Endothelial cell (in vitro differentiated cells): Measurements from ENCODE around the gene TSSK6. TPM values are rescaled to one million over a fixed set of nuclear protein-coding genes. Genes with fewer than 3 reads are reported as not detected.
A peak's percentile ranks its signal among the peaks of the same experiment; 100 is the strongest.

ENCODE experiments used
- DNase-seq: peaks from one replicate; pipeline ENCODE4 v3.0.0; 2021; ENCODE audit warnings: low spot score
- H3K27ac Mint-ChIP-seq: one replicate; pipeline ENCODE4 v1.8.0; 2021; ENCODE audit warnings: mixed read lengths, inconsistent platforms; ENCODE audit not compliant: unreplicated experiment
- H3K27me3 Mint-ChIP-seq: one replicate; pipeline ENCODE4 v1.8.0; 2021; ENCODE audit warnings: mild to moderate bottlenecking, moderate library complexity, mixed read lengths, inconsistent platforms; ENCODE audit not compliant: unreplicated experiment
- H3K36me3 Mint-ChIP-seq: one replicate; pipeline ENCODE4 v1.8.0; 2021; ENCODE audit warnings: mild to moderate bottlenecking, low read depth, mixed read lengths, inconsistent platforms; ENCODE audit not compliant: unreplicated experiment
- H3K4me1 Mint-ChIP-seq: one replicate; pipeline ENCODE4 v1.8.0; 2021; ENCODE audit warnings: mild to moderate bottlenecking, mixed read lengths, inconsistent platforms; ENCODE audit not compliant: unreplicated experiment
- H3K4me3 Mint-ChIP-seq: one replicate; pipeline ENCODE4 v1.8.0; 2021; ENCODE audit warnings: mild to moderate bottlenecking, mixed read lengths, inconsistent platforms; ENCODE audit not compliant: unreplicated experiment
- H3K9me3 Mint-ChIP-seq: one replicate; pipeline ENCODE4 v1.8.0; 2021; ENCODE audit warnings: mixed read lengths, inconsistent platforms; ENCODE audit not compliant: unreplicated experiment
- CTCF ChIP-seq: fragments of 200-600 bp; sonication (generic); IDR thresholded peaks from one replicate; pipeline ENCODE4 v1.5.0; 2021; ENCODE audit warnings: antibody characterized with exemption; ENCODE audit not compliant: unreplicated experiment
- total RNA-seq: library from RNA; stranded (reverse); fragmentation: NEBNext Ultra II Directional; extraction: Animal tissue kit (Norgen Biotek cat#: 25700); gene quantifications from one replicate; pipeline ENCODE4 v1.2.1, GENCODE V29; 2021; ENCODE audit not compliant: unreplicated experiment

Gene TSSK6
- total RNA-seq, 1 donor from 2014 or later, result 2.7 TPM

GRCh38 chr19:19523177-19523576 is 7.8 kb upstream of the TSSK6 start:
- TF ChIP-seq CTCF, result no peak
- H3K4me3 Mint-ChIP-seq, result no peak overlapping the region
- H3K9me3 Mint-ChIP-seq, result no peaks in the 10 kb centered on the region
- no peaks in the 10 kb centered on the region for H3K4me1 Mint-ChIP-seq
- H3K27me3 Mint-ChIP-seq, result peaks cover 5% of the 10 kb centered on the region
- peaks cover 4% of the 10 kb centered on the region for H3K36me3 Mint-ChIP-seq
- no peak overlapping the region for H3K27ac Mint-ChIP-seq
- no peak for DNase-seq

- Mint-ChIP-seq H3K36me3 (no peaks in the 10 kb centered on the region), H3K27me3 (peaks cover 11% of the 10 kb centered on the region), H3K9me3 (no peaks in the 10 kb centered on the region), H3K4me3 (peak overlapping the region; percentile 24), H3K4me1 (no peaks in the 10 kb centered on the region), H3K27ac (no peak overlapping the region)
- no peak for TF ChIP-seq CTCF
- no peak for DNase-seq
These were observed 5.6 kb upstream of the TSSK6 start for GRCh38 chr19:19520989-19521388.

GRCh38 chr19:19517235-19517619 is 1.9 kb upstream of the TSSK6 start:
- peaks cover 10% of the 10 kb centered on the region for H3K27me3 Mint-ChIP-seq
- H3K9me3 Mint-ChIP-seq, result no peaks in the 10 kb centered on the region
- no peaks in the 10 kb centered on the region for H3K36me3 Mint-ChIP-seq
- DNase-seq, result no peak
- H3K4me1 Mint-ChIP-seq, result no peaks in the 10 kb centered on the region
- peak overlapping the region; percentile 94 for H3K4me3 Mint-ChIP-seq
- no peak for TF ChIP-seq CTCF
- H3K27ac Mint-ChIP-seq, result no peak overlapping the region

- peak within 1 kb of the TSS; percentile 95 for H3K27ac Mint-ChIP-seq
- H3K4me3 Mint-ChIP-seq, result peak within 1 kb of the TSS; percentile 94
- H3K9me3 Mint-ChIP-seq, result no peaks in the 10 kb centered on the region
- no peaks in the 10 kb centered on the region for H3K36me3 Mint-ChIP-seq
- H3K27me3 Mint-ChIP-seq, result peaks cover 11% of the 10 kb centered on the region
- no peak for TF ChIP-seq CTCF
- peak; percentile 92 for DNase-seq
- no peaks in the 10 kb centered on the region for H3K4me1 Mint-ChIP-seq
These were observed 533 bp upstream of the TSSK6 start, which contains the start of gene NDUFA13 for GRCh38 chr19:19515642-19516519. TSS of gene NDUFA13 (plus strand) at chr19:19516225. CDS start at chr19:19516239, 14 bp downstream.

- no peak overlapping the region for H3K27ac Mint-ChIP-seq
- no peaks in the 10 kb centered on the region for H3K4me1 Mint-ChIP-seq
- no peaks in the 10 kb centered on the region for H3K36me3 Mint-ChIP-seq
- peaks cover 10% of the 10 kb centered on the region for H3K27me3 Mint-ChIP-seq
- H3K4me3 Mint-ChIP-seq, result no peak overlapping the region
- H3K9me3 Mint-ChIP-seq, result no peaks in the 10 kb centered on the region
- TF ChIP-seq CTCF, result no peak
- DNase-seq, result no peak
These were observed 1.1 kb downstream of the TSSK6 start for GRCh38 chr19:19514215-19514657.
